WTC11 (cell line): ENCODE data around the gene PDAP1. TPM values are rescaled to one million over a fixed set of nuclear protein-coding genes. Genes with fewer than 3 reads are reported as not detected.

Experiments
- ATAC-seq: fragments of 200-7000 bp; cut with Tn5 transposase; 2 replicates; pipeline ENCODE4 v1.10.0; 2021; ENCODE audit warnings: mild to moderate bottlenecking, moderate library complexity
- CTCF ChIA-PET: fragments of 300-600 bp; sonication (Branson Sonifier 250); formaldehyde crosslinking; loops from one replicate; lab custom pipeline; 2021; ENCODE audit warnings: antibody characterized with exemption; lab: Charles Lee
- POLR2A ChIA-PET: fragments of 350-600 bp; sonication (Branson Sonifier 250); formaldehyde crosslinking; loops from one replicate; lab custom pipeline; 2021; ENCODE audit warnings: antibody characterized with exemption; lab: Charles Lee
- DNase-seq: peaks from one replicate; pipeline ENCODE4 v3.0.0; 2021; ENCODE audit warnings: low spot score
- H3K27ac Mint-ChIP-seq: 2 replicates; pipeline ENCODE4 v1.8.0; 2021; ENCODE audit warnings: mixed read lengths
- H3K27me3 Mint-ChIP-seq: 2 replicates; pipeline ENCODE4 v1.8.0; 2021; ENCODE audit warnings: low read depth, mild to moderate bottlenecking, moderate library complexity, mixed read lengths
- H3K36me3 Mint-ChIP-seq: 2 replicates; pipeline ENCODE4 v1.8.0; 2021; ENCODE audit warnings: mixed read lengths
- H3K4me1 Mint-ChIP-seq: 2 replicates; pipeline ENCODE4 v1.8.0; 2022; ENCODE audit warnings: mixed read lengths
- H3K4me3 Mint-ChIP-seq: 2 replicates; pipeline ENCODE4 v1.8.0; 2021; ENCODE audit warnings: mild to moderate bottlenecking, moderate library complexity, mixed read lengths
- H3K9me3 Mint-ChIP-seq: 2 replicates; pipeline ENCODE4 v1.8.0; 2021; ENCODE audit warnings: mixed read lengths
- EMX1 ChIP-seq: fragments of 250-450 bp; sonication (Bioruptor Pico); IDR thresholded peaks from 2 replicates; pipeline ENCODE4 v1.8.0; 2021; ENCODE audit warnings: mild to moderate bottlenecking
- ETV6 ChIP-seq: sonication (generic); formaldehyde crosslinking; IDR thresholded peaks from 2 replicates; pipeline ENCODE4 v1.8.1; 2022; ENCODE audit warnings: mild to moderate bottlenecking, missing genetic modification reagents
- GABPB1 ChIP-seq: sonication (generic); formaldehyde crosslinking; IDR thresholded peaks from 2 replicates; pipeline ENCODE4 v1.8.1; 2023; ENCODE audit warnings: mild to moderate bottlenecking, missing genetic modification reagents
- GRHL2 ChIP-seq: fragments of 250-450 bp; sonication (Bioruptor Pico); IDR thresholded peaks from 2 replicates; pipeline ENCODE4 v1.8.0; 2022; ENCODE audit warnings: mild to moderate bottlenecking, moderate library complexity; ENCODE audit not compliant: insufficient replicate concordance, severe bottlenecking
- GTF2I ChIP-seq: fragments of 250-450 bp; sonication (Bioruptor Pico); conservative IDR thresholded peaks from 2 replicates; pipeline ENCODE4 v1.4.0; 2021; ENCODE audit warnings: mild to moderate bottlenecking
- NFATC4 ChIP-seq: fragments of 250-450 bp; sonication (Bioruptor Pico); IDR thresholded peaks from 2 replicates; pipeline ENCODE4 v1.9.0; 2021; ENCODE audit warnings: mild to moderate bottlenecking
- NR2C2 ChIP-seq: sonication (generic); formaldehyde crosslinking; IDR thresholded peaks from 2 replicates; pipeline ENCODE4 v1.8.0; 2022; ENCODE audit warnings: mild to moderate bottlenecking, missing genetic modification reagents
- NR3C1 ChIP-seq: sonication (generic); formaldehyde crosslinking; conservative IDR thresholded peaks from 2 replicates; pipeline ENCODE4 v1.8.1; 2023; ENCODE audit warnings: low read depth, mild to moderate bottlenecking, missing genetic modification reagents
- RELA ChIP-seq: sonication (generic); formaldehyde crosslinking; IDR thresholded peaks from 2 replicates; pipeline ENCODE4 v1.8.1; 2022; ENCODE audit warnings: missing genetic modification reagents, mild to moderate bottlenecking, borderline replicate concordance
- SP1 ChIP-seq: sonication (generic); formaldehyde crosslinking; conservative IDR thresholded peaks from 2 replicates; pipeline ENCODE4 v1.8.1; 2022; ENCODE audit warnings: missing genetic modification reagents
- TCF7 ChIP-seq: sonication (generic); formaldehyde crosslinking; IDR thresholded peaks from 2 replicates; pipeline ENCODE4 v1.8.0; 2022; ENCODE audit warnings: mild to moderate bottlenecking, low read depth, missing genetic modification reagents, moderate library complexity
- TEAD4 ChIP-seq: sonication (generic); formaldehyde crosslinking; IDR thresholded peaks from 2 replicates; pipeline ENCODE4 v1.8.0; 2022; ENCODE audit warnings: mild to moderate bottlenecking, missing genetic modification reagents
- ZNF121 ChIP-seq: sonication (generic); formaldehyde crosslinking; IDR thresholded peaks from 2 replicates; pipeline ENCODE4 v1.8.0; 2023; ENCODE audit warnings: missing genetic modification reagents
- ZNF232 ChIP-seq: sonication (generic); formaldehyde crosslinking; IDR thresholded peaks from 2 replicates; pipeline ENCODE4 v1.8.0; 2022; ENCODE audit warnings: mild to moderate bottlenecking, missing genetic modification reagents
- ZNF263 ChIP-seq: sonication (generic); formaldehyde crosslinking; IDR thresholded peaks from 2 replicates; pipeline ENCODE4 v1.8.1; 2022; ENCODE audit warnings: low read depth, mild to moderate bottlenecking, moderate library complexity, missing genetic modification reagents
- total RNA-seq: library from RNA; stranded (reverse); gene quantifications from 3 replicates; pipeline ENCODE4 v1.2.3, GENCODE V29; 2021
- TF ChIP-seq, protein P1 (sequence below): sonication (generic); formaldehyde crosslinking; IDR thresholded peaks from 2 replicates; pipeline ENCODE4 v1.8.0; 2023; ENCODE audit warnings: missing genetic modification reagents
- TF ChIP-seq, protein P2 (sequence below): sonication (generic); formaldehyde crosslinking; IDR thresholded peaks from 2 replicates; pipeline ENCODE4 v1.8.1; 2022; ENCODE audit warnings: missing genetic modification reagents, borderline replicate concordance
- TF ChIP-seq, protein P3 (sequence below): sonication (generic); formaldehyde crosslinking; IDR thresholded peaks from 2 replicates; pipeline ENCODE4 v1.8.0; 2023; ENCODE audit warnings: mild to moderate bottlenecking, missing genetic modification reagents
- TF ChIP-seq, protein P4 (sequence below): sonication (generic); formaldehyde crosslinking; IDR thresholded peaks from 2 replicates; pipeline ENCODE4 v1.8.1; 2023; ENCODE audit warnings: mild to moderate bottlenecking, moderate library complexity, missing genetic modification reagents

PDAP1 gene
- total RNA-seq, 1 experiment from 2014 or later: 177 TPM

DNA sequence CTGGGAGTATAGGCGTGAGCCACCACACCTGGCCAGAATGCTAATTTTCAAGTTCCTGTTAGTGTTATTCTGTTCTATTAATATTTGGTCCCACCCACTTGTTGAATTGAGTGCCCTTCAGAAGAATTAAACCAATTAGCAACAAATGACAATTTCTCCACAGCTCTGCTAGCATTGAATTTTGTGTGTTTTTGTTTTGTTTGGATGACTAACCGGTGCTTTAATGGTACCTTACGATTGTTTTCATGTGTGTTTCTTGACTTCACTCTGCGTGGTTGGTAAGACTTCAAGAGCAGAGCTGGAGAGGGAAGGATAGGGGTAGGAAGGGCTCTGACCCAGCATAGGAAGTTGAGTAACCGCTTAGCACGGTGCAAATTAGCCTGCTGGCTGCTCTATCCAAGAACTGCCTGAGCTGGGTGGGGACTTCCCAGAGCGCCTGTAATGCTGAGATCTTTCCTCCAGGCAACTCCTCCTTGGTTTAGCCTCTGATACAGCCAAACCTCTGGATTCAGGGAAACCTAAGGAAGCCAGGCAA is 29.3 kb downstream of the PDAP1 start:
- peaks cover 11% of the 10 kb centered on the region for H3K4me1 Mint-ChIP-seq
- no peak for DNase-seq
- ChIA-PET CTCF (interaction anchor here (1.5 kb wide), 1 partner anchor 13 kb away, joined by 7 read pairs; no protein-coding TSS in a partner anchor), POLR2A (no interaction called here)
- H3K36me3 Mint-ChIP-seq: peaks cover 14% of the 10 kb centered on the region
- H3K9me3 Mint-ChIP-seq: no peaks in the 10 kb centered on the region
- H3K27ac Mint-ChIP-seq: peak overlapping the region; percentile 37
- ATAC-seq: no peak
- H3K4me3 Mint-ChIP-seq: no peak overlapping the region
- no peaks in the 10 kb centered on the region for H3K27me3 Mint-ChIP-seq
- TF ChIP-seq RELA (CRISPR knock-in tag): no peak
- TF ChIP-seq GABPB1 (CRISPR knock-in tag): no peak
- TF ChIP-seq NFATC4: no peak
- TF ChIP-seq TEAD4 (CRISPR knock-in tag): no peak
- no peak for TF ChIP-seq NR2C2 (CRISPR knock-in tag)

DNA sequence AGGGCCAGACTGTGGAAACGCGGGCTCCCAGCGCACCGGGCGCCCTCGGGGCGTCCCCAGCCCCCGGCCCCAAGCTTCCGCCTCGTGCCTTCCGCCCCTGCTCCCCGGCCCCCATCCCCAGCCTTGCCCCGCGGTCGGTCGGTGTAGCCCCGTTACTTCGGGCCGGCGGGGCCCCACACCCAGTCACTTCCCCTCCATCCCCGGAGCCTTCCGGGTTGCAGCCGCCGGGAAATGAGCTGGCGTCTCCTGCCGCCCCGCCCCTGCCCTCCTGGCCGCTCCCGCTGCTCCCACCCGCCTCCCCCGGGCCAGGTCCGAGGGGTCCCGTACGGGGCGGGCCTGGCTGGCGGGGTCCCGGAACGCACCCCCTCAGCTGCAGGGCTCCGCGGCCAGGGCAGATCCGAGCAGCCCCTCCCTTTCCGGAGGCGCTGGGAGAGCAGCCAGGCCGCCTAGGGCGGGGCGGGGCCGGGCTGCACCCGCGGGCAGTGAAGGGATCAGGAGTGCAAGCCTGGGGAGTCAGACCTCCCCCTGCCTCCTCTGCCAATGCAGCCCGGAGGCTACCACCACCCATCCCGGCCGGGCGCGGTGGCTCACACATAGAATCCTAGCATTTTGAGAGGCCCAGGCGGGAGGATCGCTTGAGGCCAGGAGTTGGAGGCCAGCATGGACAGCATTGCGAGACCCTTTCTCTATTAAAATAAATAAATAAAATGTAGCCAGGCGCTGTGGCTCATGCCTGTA is 33.2 kb downstream of the PDAP1 start:
- CTCF ChIA-PET: interaction anchor here (0.6 to 1.3 kb wide), 6 partner anchors 10 to 1075 kb away, joined by 3 to 11 read pairs (median 3); partner anchors contain the start of gene GAL3ST4
- H3K27ac Mint-ChIP-seq: no peak overlapping the region

More for the DNA sequence above, 33.2 kb downstream of the PDAP1 start:
- Mint-ChIP-seq H3K36me3 (peaks cover 11% of the 10 kb centered on the region), H3K4me1 (peaks cover 21% of the 10 kb centered on the region), H3K27me3 (peaks cover 12% of the 10 kb centered on the region), H3K9me3 (no peaks in the 10 kb centered on the region), H3K4me3 (peak overlapping the region; percentile 65)
- peak; percentile 51 for ATAC-seq
- TF ChIP-seq EMX1 (CRISPR knock-in tag) (no peak), SP1 (CRISPR knock-in tag) (0 out of 2 replicates have a peak, but pooled peaks have one; percentile 25), GTF2I (CRISPR knock-in tag) (peak; percentile 98), ZNF121 (peak; percentile 83), NR3C1 (CRISPR knock-in tag) (no peak), ETV6 (CRISPR knock-in tag) (peak; percentile 41; the same call in 1 of the 2 replicates), ZNF263 (CRISPR knock-in tag) (no peak), GRHL2 (CRISPR knock-in tag) (no peak), NR2C2 (CRISPR knock-in tag) (no peak), ZNF232 (CRISPR knock-in tag) (0 out of 2 replicates have a peak, but pooled peaks have one; percentile 13), TCF7 (CRISPR knock-in tag) (no peak)
- TF ChIP-seq, protein P1, sequence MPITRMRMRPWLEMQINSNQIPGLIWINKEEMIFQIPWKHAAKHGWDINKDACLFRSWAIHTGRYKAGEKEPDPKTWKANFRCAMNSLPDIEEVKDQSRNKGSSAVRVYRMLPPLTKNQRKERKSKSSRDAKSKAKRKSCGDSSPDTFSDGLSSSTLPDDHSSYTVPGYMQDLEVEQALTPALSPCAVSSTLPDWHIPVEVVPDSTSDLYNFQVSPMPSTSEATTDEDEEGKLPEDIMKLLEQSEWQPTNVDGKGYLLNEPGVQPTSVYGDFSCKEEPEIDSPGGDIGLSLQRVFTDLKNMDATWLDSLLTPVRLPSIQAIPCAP (CRISPR knock-in tag): no peak
- TF ChIP-seq, protein P2, sequence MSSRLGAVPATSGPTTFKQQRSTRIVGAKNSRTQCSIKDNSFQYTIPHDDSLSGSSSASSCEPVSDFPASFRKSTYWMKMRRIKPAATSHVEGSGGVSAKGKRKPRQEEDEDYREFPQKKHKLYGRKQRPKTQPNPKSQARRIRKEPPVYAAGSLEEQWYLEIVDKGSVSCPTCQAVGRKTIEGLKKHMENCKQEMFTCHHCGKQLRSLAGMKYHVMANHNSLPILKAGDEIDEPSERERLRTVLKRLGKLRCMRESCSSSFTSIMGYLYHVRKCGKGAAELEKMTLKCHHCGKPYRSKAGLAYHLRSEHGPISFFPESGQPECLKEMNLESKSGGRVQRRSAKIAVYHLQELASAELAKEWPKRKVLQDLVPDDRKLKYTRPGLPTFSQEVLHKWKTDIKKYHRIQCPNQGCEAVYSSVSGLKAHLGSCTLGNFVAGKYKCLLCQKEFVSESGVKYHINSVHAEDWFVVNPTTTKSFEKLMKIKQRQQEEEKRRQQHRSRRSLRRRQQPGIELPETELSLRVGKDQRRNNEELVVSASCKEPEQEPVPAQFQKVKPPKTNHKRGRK: no peak
- TF ChIP-seq, protein P3, sequence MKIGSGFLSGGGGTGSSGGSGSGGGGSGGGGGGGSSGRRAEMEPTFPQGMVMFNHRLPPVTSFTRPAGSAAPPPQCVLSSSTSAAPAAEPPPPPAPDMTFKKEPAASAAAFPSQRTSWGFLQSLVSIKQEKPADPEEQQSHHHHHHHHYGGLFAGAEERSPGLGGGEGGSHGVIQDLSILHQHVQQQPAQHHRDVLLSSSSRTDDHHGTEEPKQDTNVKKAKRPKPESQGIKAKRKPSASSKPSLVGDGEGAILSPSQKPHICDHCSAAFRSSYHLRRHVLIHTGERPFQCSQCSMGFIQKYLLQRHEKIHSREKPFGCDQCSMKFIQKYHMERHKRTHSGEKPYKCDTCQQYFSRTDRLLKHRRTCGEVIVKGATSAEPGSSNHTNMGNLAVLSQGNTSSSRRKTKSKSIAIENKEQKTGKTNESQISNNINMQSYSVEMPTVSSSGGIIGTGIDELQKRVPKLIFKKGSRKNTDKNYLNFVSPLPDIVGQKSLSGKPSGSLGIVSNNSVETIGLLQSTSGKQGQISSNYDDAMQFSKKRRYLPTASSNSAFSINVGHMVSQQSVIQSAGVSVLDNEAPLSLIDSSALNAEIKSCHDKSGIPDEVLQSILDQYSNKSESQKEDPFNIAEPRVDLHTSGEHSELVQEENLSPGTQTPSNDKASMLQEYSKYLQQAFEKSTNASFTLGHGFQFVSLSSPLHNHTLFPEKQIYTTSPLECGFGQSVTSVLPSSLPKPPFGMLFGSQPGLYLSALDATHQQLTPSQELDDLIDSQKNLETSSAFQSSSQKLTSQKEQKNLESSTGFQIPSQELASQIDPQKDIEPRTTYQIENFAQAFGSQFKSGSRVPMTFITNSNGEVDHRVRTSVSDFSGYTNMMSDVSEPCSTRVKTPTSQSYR (CRISPR knock-in tag): no peak
- TF ChIP-seq, protein P4, sequence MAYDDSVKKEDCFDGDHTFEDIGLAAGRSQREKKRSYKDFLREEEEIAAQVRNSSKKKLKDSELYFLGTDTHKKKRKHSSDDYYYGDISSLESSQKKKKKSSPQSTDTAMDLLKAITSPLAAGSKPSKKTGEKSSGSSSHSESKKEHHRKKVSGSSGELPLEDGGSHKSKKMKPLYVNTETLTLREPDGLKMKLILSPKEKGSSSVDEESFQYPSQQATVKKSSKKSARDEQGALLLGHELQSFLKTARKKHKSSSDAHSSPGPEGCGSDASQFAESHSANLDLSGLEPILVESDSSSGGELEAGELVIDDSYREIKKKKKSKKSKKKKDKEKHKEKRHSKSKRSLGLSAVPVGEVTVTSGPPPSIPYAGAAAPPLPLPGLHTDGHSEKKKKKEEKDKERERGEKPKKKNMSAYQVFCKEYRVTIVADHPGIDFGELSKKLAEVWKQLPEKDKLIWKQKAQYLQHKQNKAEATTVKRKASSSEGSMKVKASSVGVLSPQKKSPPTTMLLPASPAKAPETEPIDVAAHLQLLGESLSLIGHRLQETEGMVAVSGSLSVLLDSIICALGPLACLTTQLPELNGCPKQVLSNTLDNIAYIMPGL: peak; percentile 66; the same call in 1 of the 2 replicates
- DNase-seq: peak; percentile 60
- POLR2A ChIA-PET: interaction anchor here (0.6 to 1.0 kb wide), 3 partner anchors 19 to 1184 kb away, joined by 4 to 5 read pairs (median 4); partner anchors contain the start of genes BUD31 and PDAP1
